Measurements from ENCODE around the gene ZNF407.

DNA sequence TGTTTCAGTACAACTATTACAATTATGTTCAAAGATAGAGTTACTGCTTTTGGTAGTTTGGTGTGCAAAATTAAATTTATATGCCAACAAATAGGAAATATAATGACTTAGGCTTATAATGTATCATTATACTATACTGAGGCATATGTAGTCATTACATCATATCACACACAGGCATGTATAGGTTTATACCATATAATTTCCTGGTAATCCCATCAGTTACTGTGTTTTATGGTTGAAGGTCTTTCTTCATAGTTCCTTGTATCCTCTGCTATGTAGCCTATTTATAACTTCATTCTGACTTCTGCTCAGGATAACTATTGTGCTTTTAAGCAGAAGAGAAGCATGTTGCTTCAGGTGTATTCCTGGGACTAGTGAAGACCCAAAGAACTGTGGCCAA lies 110.5 kb downstream of the ZNF407 start:
- no peak for TF ChIP-seq EZH2 (IDR thresholded peaks at IDR 0.05; ENCODE audit: borderline replicate concordance, low read depth, low read length, poor library complexity, severe bottlenecking)
- TF ChIP-seq, protein P1, sequence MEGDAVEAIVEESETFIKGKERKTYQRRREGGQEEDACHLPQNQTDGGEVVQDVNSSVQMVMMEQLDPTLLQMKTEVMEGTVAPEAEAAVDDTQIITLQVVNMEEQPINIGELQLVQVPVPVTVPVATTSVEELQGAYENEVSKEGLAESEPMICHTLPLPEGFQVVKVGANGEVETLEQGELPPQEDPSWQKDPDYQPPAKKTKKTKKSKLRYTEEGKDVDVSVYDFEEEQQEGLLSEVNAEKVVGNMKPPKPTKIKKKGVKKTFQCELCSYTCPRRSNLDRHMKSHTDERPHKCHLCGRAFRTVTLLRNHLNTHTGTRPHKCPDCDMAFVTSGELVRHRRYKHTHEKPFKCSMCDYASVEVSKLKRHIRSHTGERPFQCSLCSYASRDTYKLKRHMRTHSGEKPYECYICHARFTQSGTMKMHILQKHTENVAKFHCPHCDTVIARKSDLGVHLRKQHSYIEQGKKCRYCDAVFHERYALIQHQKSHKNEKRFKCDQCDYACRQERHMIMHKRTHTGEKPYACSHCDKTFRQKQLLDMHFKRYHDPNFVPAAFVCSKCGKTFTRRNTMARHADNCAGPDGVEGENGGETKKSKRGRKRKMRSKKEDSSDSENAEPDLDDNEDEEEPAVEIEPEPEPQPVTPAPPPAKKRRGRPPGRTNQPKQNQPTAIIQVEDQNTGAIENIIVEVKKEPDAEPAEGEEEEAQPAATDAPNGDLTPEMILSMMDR (conservative IDR thresholded peaks at IDR 0.05; ENCODE audit: low read depth, low read length): no peak

Data from A673 (cell line).